ENCODE data around the gene TBC1D26. TPM values are rescaled to one million over a fixed set of nuclear protein-coding genes. Genes with fewer than 3 reads are reported as not detected.

TBC1D26 gene
- total RNA-seq, 1 experiment from 2014 or later, result 3.5 TPM

GRCh38 chr17:15777717-15778116, 45.6 kb downstream of the TBC1D26 start (continued):
- TF ChIP-seq ZNF232 (CRISPR knock-in tag; IDR thresholded peaks at IDR 0.05) (no peak), NR2C2 (CRISPR knock-in tag; IDR thresholded peaks at IDR 0.05) (no peak), JAZF1 (CRISPR knock-in tag; IDR thresholded peaks at IDR 0.05) (no peak), RORB (CRISPR knock-in tag; IDR thresholded peaks at IDR 0.05) (no peak), ZNF263 (CRISPR knock-in tag; IDR thresholded peaks at IDR 0.05; ENCODE audit: low read depth) (no peak), ZNF396 (CRISPR knock-in tag; IDR thresholded peaks at IDR 0.05; ENCODE audit: borderline replicate concordance) (no peak), RELA (CRISPR knock-in tag; IDR thresholded peaks at IDR 0.05; ENCODE audit: borderline replicate concordance) (no peak), NFYB (CRISPR knock-in tag; conservative IDR thresholded peaks at IDR 0.05; ENCODE audit: low read depth) (no peak), OVOL2 (CRISPR knock-in tag; IDR thresholded peaks at IDR 0.05; ENCODE audit: borderline replicate concordance) (no peak)

- H3K4me3 Mint-ChIP-seq, result no peak overlapping the region
- peaks cover 27% of the 10 kb centered on the region for H3K36me3 Mint-ChIP-seq
- POLR2A ChIA-PET, result no interaction called here
- DNase-seq (ENCODE audit: low spot score) (no peak), ATAC-seq (no peak)
- peaks cover 8% of the 10 kb centered on the region for H3K4me1 Mint-ChIP-seq
- CTCF ChIA-PET, result no interaction called here
- no peak overlapping the region for H3K27ac Mint-ChIP-seq
- no peak for TF ChIP-seq JUN (CRISPR knock-in tag; IDR thresholded peaks at IDR 0.05)
- no peak for TF ChIP-seq MLX (CRISPR knock-in tag; IDR thresholded peaks at IDR 0.05)
- TF ChIP-seq CREB1 (CRISPR knock-in tag; IDR thresholded peaks at IDR 0.05), result no peak
- TF ChIP-seq ZNF281 (CRISPR knock-in tag; IDR thresholded peaks at IDR 0.05), result no peak
- TF ChIP-seq AR (CRISPR knock-in tag; IDR thresholded peaks at IDR 0.05), result no peak
- TF ChIP-seq ZNF121 (CRISPR knock-in tag; IDR thresholded peaks at IDR 0.05), result no peak
- no peak for TF ChIP-seq CDX4 (CRISPR knock-in tag; IDR thresholded peaks at IDR 0.05; ENCODE audit: borderline replicate concordance)
- TF ChIP-seq CBFB (CRISPR knock-in tag; IDR thresholded peaks at IDR 0.05; ENCODE audit: low read depth), result no peak
- no peak for TF ChIP-seq ERG (CRISPR knock-in tag; IDR thresholded peaks at IDR 0.05)
- TF ChIP-seq PRDM15 (CRISPR knock-in tag; IDR thresholded peaks at IDR 0.05), result no peak
- no peak for TF ChIP-seq CREM (CRISPR knock-in tag; IDR thresholded peaks at IDR 0.05)
- TF ChIP-seq FOXP1 (CRISPR knock-in tag; IDR thresholded peaks at IDR 0.05; ENCODE audit: borderline replicate concordance), result no peak
- no peak for TF ChIP-seq STAT6 (CRISPR knock-in tag; conservative IDR thresholded peaks at IDR 0.05; ENCODE audit: low read depth)
- no peak for TF ChIP-seq TCF7 (CRISPR knock-in tag; IDR thresholded peaks at IDR 0.05; ENCODE audit: low read depth)
- TF ChIP-seq NFATC4 (CRISPR knock-in tag; IDR thresholded peaks at IDR 0.05), result no peak
- peaks cover 22% of the 10 kb centered on the region for H3K27me3 Mint-ChIP-seq (ENCODE audit: low read depth)
- peaks cover 32% of the 10 kb centered on the region for H3K9me3 Mint-ChIP-seq
Measured at GRCh38 chr17:15779119-15779518, 47.0 kb downstream of the TBC1D26 start.

Data from WTC11 (cell line).